Measurements from ENCODE around the gene DNAJB14.

DNAJB14 gene

GRCh38 chr4:99943904-99944437 lies 2.4 kb downstream of the DNAJB14 start:
- DNase-seq = no peak

DNA sequence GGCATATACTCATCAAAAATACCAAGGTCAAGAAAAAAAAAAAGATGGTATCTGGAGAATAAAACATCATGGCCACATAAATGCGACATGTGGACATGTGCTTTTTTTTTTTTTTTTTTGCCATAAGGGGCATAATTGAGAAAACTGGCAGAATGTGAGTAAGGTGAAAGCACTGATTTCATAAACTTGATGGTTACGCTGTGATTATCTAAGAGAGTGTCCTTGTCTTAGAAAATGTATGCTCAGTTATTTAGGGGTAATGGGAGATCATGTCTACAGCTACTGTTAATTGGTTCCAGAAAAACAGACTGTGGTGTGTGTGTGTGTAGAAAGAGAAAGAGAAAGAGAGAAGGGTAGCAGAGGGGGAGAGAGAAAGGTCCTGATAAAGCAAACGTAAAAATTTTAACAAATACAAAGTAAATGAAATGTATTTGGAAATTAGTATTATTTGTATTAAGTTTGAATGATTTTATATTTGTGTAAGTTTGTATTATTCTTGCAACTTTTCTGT lies 8.1 kb downstream of the DNAJB14 start:
- DNase-seq = no peak

DNA sequence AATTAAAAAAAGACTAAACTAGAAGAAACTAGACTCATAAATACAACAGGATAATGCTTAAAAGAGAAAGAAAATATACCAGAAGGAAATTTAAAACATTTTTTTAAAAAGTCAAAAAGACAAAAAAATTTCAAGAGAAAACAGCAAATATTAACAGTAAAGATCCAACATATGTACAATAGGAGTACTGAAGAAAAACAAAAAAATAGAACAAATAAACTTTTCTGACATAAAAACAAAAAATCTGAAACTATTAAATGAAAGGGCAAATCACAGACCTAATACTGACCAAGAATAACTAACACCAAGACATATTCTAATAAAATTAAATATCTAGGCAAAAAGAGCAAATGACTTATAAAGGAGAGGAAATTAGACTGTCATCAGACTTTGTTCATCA lies 11.5 kb downstream of the DNAJB14 start:
- no peak for DNase-seq

DNA sequence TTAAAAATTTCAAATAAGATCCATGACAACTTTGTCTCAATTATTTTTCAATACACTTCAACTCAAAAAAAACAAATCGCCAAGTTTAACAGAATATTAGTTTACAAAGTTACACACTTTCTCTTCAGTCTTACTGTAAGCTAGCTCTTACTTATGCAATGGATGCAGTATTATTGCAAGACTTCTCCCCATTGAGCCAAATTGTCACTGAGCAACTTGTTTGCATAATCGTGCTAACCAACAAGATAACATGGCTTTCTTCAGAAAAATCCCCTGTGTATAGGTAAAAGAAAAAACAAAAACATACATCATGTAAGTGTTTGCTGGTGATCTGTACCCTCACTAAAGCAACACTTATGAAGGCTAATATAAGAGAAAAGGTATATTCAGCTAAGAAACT lies 18.9 kb downstream of the DNAJB14 start:
- DNase-seq = no peak

DNA sequence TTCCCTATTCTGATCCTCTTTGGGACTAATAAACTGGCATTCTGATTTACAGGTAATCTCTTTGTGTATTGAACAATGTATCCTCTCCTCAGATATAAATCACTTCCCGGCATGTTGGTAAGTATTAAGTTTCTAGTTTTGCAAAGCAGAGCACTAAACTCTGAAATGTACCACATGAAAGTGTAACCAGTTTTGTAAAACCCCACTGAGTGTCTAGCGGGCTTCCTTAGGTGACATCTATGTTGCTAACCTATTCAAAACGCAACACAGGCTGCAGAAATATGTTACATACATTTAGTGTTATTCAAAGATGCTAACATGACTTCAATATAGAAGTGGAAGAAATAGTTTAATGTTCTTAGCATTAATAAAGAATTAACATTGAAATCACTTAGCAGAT lies 25.2 kb downstream of the DNAJB14 start:
- DNase-seq = no peak

- no peak for DNase-seq
Measured at GRCh38 chr4:99918656-99919055, 27.8 kb downstream of the DNAJB14 start.

DNA sequence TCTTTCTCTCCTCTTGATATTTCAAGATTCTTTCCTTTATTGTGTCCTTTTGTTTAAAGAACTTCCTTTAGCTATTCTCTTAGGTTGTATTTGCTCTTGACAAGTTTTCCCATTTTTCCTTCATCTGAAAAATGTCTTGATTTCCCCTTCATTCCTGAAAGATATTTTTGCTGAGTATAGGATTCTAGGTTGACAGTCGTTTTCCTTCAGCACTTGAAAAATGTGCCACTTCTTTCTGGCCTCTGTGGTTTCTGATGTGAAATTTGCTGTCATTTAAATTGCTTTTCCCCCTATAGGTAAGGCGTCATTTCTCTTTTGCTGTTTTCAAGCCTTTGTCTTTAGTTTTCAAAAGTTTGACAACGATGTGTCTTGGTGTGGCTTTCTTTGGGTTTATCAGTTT lies 28.8 kb downstream of the DNAJB14 start:
- DNase-seq = no peak

DNA sequence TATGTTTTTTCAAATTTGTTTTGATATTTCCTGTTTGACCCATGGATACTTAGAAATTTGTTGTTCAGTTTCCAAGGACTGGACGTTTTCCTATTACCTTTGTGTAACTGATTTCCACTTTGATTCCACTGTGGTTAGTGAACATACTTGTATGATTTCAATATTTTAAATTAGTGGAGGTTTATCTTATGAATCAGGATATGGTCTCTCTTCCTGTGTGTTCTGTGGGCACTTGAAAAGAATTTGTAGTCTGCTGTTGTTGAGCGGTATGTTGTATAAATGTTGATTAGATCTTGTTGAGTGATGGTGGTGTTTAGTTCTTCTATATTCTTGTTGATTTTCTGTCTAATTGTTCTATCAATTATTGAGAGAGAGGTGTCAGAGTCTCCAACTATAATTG lies 31.0 kb downstream of the DNAJB14 start:
- DNase-seq = no peak

- no peak for DNase-seq
Measured at GRCh38 chr4:99894998-99895397, 51.4 kb downstream of the DNAJB14 start.

DNA sequence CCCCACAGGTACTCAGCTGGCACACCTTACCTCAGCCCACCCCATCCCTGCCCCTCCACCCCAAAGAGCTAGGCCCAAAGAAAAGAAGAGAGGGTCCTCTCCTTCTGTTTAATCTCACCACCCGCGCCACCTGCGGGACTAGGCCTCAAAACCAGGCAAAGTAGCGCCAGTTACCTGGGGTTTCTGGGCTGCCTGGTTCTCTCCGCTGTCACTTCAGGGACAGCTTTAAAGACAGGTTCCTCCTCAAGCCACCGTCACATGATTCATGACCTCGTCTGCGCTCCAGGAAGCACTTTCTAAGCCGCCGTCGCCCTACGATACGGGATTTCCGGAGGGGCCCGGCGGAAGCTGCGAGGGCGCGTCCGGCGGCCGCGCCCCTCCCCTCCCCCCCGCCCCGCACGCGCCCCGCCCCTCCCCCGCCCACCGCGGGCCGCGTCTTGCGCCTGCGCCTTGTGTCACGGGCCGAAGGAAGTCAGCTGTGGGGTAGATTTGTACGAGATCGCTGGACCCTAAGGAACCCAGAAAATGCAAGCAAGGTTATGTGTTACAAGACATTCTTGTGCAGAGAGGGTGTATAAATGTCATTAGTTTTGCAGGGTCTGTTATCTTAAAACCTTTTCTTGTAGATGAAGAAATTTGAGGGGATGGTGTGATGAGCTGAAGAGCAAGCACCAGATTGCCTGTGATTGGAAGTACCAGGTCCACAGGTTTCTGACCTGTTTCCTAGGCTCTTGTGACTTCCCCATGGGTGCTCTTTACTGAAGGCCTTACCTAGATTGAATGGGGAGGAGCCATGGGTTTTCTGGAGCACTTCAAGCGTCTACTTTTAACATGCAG lies 52.0 kb downstream of the DNAJB14 start, which contains the start of gene LAMTOR3:
TSS of gene LAMTOR3 (minus strand) at position 267 of the 837 bp plus-strand sequence. CDS start 464 bp downstream, outside the sequence.
- peak; percentile 90 for DNase-seq

DNA sequence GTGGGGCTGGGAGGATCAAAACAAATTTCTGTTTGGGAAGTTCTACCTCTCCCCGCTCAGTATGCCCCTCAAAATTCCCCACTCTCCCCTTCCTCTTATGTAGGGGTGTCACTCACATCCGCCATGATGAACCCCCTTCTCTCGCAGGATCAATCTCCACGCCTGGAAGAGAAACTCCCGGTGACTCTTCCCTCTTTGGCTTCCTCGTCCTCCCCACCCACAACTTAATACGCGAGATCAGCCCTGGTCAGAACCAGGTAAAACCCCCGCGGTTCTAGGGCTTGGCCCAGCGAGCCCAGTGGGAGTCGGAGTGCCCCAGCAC lies 52.6 kb downstream of the DNAJB14 start:
- DNase-seq = peak; percentile 3

- no peak for DNase-seq
Measured at GRCh38 chr4:99893029-99893428, 53.4 kb downstream of the DNAJB14 start.

GRCh38 chr4:99891351-99891750 lies 55.1 kb downstream of the DNAJB14 start:
- DNase-seq = no peak

GRCh38 chr4:99887837-99888236 lies 58.6 kb downstream of the DNAJB14 start:
- DNase-seq = no peak

- DNase-seq = no peak
Measured at GRCh38 chr4:99886146-99886545, 60.3 kb downstream of the DNAJB14 start.

DNA sequence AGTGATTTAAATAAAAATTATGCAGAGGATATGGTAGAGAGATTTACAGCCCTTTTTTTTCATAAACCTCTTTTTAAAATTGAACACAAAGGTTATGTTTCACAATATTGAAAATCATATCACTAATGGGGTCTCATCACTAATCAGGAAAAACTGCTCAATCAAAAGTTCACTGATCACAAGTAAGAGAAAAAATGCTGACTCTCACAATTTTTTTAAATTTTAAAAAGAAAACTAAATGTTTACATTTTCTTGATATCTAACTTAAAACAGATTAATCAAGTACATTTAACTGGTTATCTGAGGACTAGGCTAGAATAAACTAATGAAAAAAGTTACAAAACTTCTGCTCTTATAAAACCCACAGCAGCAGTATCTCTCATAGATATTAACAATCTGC lies 60.7 kb downstream of the DNAJB14 start:
- DNase-seq = no peak

DNA sequence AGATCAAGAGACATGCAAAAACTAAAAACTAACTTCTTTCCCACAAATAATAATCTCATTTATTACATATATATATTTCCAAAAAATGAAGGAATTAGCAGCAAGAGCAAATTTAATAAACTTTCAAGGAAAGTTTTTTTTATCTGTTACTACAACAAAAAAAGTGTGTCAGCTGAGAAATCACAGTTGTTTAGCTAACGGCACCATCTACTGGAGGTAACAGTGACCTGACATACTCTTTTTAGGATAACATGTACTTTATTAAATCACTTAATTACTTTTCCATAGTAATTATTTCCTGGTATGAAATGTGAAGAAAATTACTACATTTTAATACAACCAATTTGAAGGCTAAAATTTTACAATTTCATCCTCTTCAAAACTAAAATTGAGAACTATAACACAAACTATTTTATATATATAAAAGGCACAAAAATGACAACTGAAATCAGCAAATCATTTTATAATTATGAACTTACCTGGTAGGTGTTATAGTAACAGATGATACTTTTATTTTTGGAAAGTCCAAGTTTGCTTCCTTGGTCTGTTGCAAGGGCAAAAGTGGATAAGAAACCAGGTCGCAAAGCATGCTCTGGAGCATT lies 61.3 kb downstream of the DNAJB14 start:
- peak; percentile 20 for DNase-seq

DNA sequence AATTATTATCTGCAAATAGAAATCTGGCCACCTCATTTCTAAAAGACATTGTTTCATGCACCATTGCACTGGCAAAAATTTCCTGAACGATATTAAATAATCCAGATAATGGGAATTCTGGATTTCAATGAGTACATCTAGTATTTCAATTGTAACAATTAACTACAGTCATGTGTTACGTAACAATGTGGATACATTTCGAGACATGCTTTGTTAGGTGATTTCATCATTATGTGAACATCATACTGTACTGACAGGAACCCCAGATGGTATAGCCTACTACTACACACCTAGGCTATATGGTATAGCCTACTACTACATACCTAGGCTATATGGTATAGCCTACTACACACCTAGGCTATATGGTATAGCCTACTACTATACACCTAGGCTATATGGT lies 67.0 kb downstream of the DNAJB14 start:
- DNase-seq = no peak

- DNase-seq = no peak
Measured at GRCh38 chr4:99878604-99879003, 67.8 kb downstream of the DNAJB14 start.

DNA sequence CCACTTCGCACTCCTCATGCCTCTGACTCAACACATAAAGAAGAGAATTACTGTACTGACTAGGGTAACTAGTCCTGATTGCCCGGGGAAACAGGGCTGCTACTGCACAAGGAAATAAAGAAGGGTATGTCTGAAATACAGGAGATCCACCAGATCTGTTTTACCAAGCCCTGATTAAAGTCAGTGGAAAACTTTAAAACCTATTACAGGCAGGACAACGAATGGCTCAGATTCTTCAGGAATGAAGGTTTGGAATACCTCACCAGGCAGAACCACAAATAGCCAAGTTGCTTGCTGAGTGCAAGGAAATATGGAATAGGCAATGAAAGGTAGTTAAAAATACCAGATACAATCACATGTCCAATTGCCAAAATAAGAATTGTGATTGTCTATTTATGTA lies 69.5 kb downstream of the DNAJB14 start:
- DNase-seq = no peak

GRCh38 chr4:99875071-99875470 lies 71.3 kb downstream of the DNAJB14 start:
- no peak for DNase-seq

GRCh38 chr4:99872570-99872969 lies 73.8 kb downstream of the DNAJB14 start:
- no peak for DNase-seq

GRCh38 chr4:99868126-99868596 lies 78.3 kb downstream of the DNAJB14 start:
- peak; percentile 35 for DNase-seq

- DNase-seq = no peak
Measured at GRCh38 chr4:99863804-99864203, 82.6 kb downstream of the DNAJB14 start.

All from fibroblast of skin of back (primary cell).